ENCODE data around the gene OR14K1.

DNA sequence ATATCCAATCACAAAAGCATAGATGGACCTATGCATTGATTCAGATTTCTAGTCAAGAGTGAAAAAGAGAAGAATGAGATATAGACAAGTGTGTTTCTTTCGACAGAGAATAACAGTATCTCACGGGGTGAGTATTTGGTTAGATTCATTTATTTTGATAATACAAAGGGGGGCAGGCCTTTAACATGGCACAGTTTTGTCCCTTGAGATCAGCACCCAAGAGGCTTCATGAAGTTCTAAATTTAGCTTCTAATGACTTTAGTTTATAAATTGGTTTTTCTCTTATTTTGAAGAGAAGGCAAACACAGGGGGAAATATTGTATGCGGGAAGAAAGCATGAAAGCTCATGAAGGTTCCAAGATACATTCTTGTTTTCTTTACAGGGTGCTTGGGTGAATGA lies 22.0 kb downstream of the OR14K1 start, which contains the start of gene OR1C1:
- TF ChIP-seq ZNF384 (IDR thresholded peaks at IDR 0.05): no peak
- TF ChIP-seq TARDBP (IDR thresholded peaks at IDR 0.05): no peak
- no peak for TF ChIP-seq ARNT (IDR thresholded peaks at IDR 0.05)
- TF ChIP-seq FOXK2 (IDR thresholded peaks at IDR 0.05): no peak
- TF ChIP-seq CTBP1 (IDR thresholded peaks at IDR 0.05; ENCODE audit: borderline replicate concordance): no peak
- TF ChIP-seq SUZ12 (IDR thresholded peaks at IDR 0.05): no peak
- TF ChIP-seq BHLHE40 (IDR thresholded peaks at IDR 0.05; ENCODE audit: borderline replicate concordance): no peak
- TF ChIP-seq SP1 (IDR thresholded peaks at IDR 0.05): no peak
- TF ChIP-seq FOXM1 (IDR thresholded peaks at IDR 0.05; ENCODE audit: borderline replicate concordance): no peak
- TF ChIP-seq HDGF (IDR thresholded peaks at IDR 0.05; ENCODE audit: borderline replicate concordance): no peak
